Testis (tissue), 2 donors: ENCODE data around the gene CDC37.

Experiments
- POLR2A ChIP-seq: fragments of 450-650 bp; IDR thresholded peaks from one replicate; pipeline ENCODE4 v1.6.1; 2017; ENCODE audit warnings: antibody characterized with exemption, mild to moderate bottlenecking, moderate library complexity
- TF ChIP-seq, protein P1 (sequence below), 3 experiments: fragments of 450-650 bp in 2 of 3; fragments of 200-600 bp in 1 of 3; sonication (generic) in 1 of 3; IDR thresholded peaks; one replicate each; pipeline ENCODE4 v1.5.1; 2016 to 2019; ENCODE audit warnings: antibody characterized with exemption in 3 of 3, mild to moderate bottlenecking in 2 of 3, moderate library complexity in 1 of 3

DNA sequence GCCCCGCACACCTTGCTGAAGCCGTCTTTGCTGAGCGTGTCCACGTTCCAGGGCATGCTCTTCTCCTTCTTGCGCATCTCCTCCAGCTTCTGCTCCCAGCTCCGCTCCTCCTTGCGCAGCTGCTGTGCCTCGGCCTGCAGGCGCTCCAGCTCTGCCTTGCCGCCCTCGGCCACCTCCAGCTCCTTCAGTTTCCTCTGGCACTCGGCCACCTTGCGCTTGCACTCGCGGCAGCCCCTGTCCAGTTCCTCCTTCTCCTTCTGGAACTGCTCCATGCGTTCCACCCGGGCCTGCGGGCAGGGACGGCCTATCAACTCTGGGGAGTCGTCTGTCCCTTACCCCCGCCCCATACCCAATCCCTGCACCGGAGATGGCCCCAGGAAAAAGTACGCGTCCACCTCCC lies 7.4 kb downstream of the CDC37 start:
- TF ChIP-seq, protein P1, sequence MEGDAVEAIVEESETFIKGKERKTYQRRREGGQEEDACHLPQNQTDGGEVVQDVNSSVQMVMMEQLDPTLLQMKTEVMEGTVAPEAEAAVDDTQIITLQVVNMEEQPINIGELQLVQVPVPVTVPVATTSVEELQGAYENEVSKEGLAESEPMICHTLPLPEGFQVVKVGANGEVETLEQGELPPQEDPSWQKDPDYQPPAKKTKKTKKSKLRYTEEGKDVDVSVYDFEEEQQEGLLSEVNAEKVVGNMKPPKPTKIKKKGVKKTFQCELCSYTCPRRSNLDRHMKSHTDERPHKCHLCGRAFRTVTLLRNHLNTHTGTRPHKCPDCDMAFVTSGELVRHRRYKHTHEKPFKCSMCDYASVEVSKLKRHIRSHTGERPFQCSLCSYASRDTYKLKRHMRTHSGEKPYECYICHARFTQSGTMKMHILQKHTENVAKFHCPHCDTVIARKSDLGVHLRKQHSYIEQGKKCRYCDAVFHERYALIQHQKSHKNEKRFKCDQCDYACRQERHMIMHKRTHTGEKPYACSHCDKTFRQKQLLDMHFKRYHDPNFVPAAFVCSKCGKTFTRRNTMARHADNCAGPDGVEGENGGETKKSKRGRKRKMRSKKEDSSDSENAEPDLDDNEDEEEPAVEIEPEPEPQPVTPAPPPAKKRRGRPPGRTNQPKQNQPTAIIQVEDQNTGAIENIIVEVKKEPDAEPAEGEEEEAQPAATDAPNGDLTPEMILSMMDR (IDR thresholded peaks at IDR 0.05): no peak
- TF ChIP-seq POLR2A: no peak
